Stimulated activated CD8-positive, alpha-beta memory T cell treated with anti-CD3 and anti-CD28 coated beads, Interleukin-15, amount 100 ng/mL, for 48 hours (primary cell): Measurements from ENCODE around the gene CHAF1B.

Source experiments
- DNase-seq, 2 donors: peaks; one replicate each; pipeline ENCODE4 v3.0.0-alpha.2; 2020; ENCODE audit warnings: low read depth in 2 of 2

Gene CHAF1B

DNA sequence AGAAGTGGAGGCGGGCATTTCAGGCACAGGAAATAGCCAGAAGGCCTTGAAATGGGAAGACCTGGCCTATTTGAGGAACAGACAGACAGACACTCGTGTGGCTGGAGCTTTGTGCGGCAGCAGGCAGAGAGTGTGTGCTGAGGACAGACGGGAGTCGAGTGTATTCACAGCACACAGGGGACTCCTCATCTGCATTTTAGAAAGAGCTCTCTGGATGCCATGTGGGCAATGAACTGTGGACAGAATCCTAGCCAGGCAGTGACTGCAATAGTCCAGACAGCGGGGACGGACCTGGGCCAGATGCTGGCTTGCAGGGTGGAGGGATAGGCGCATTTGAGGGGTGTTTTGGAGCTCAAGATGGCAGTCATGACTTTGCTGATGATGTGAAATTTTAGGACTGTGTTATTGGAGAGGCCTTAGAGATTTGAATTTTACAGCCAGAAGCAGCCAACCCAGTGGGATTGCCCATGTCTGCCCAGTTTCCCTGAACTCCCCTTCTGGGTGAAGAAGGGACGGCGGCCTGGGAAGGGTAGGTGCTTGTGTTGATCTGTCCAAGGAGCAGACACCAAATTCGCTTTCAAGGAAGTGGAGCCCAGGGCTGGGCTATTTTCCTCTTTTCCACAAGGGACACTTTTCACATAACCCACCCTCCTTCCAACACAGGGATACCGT lies 43.7 kb downstream of the CHAF1B start:
- DNase-seq, result no peak

DNA sequence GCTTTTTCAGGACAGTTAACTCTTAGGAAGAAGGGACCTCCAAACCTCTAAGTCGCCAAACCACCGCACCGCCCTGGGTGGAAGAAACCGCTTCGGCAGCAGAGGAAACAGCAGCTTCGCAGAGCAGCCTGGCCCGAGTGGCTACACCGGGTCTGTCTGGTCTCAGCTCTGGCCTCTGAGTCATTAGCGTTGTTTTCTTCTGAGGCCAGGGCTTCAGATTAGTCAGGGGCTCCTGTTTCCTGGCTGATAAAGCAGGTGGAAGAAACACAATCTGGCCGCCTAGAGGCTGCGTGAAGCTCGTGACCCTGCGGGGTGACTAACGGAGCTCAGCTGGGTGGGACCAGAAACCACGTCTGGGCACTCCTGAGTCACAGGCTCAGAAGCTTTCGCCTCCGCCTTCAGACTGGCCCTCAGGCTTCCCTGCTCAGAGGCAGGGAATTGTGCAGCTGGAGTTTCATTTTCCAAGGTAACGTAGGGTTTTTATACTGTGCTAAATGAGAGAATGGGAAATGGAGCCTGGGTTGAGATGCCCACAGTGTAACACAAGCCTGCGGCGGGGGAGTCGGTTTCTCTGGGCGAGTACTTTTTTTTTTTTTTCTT lies 44.9 kb downstream of the CHAF1B start:
- DNase-seq, result peak; percentile 75 to 81

DNA sequence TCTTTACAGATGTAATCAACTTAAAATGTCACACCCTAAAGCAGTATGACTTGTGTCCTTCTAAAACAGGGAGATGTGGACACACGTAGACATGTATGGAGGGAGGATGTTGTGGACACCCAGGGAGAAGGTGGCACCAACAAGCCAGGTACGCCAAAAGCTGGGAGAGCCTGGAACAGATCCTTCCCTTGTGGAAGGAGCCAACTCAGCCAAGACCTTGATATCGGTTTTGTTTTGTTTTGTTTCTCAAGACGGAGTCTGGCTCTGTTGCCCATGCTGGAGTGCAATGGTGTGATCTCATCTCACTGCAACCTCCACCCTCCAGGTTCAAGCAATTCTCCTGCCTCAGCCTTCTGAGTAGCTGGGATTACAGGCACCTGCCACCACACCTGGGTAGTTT lies 45.6 kb downstream of the CHAF1B start:
- DNase-seq, result no peak

DNA sequence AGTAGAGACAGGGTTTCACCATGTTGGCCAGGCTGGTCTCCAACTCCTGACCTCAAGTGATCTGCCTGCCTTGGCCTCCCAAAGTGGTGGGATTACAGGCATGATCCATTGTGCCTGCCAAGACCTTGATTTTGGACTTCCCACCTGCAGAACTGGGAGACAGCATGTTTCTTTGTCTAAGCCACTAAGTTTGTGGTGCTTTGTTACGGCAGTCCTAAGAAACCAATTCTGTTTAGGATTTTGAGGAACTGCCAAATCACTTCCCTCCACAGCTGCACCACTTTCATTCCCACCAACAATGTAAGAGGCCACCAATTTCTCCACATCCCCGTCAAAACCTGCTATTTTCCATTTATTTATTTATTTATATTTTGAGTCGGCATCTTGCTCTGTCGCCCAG lies 46.1 kb downstream of the CHAF1B start:
- DNase-seq, result no peak

DNA sequence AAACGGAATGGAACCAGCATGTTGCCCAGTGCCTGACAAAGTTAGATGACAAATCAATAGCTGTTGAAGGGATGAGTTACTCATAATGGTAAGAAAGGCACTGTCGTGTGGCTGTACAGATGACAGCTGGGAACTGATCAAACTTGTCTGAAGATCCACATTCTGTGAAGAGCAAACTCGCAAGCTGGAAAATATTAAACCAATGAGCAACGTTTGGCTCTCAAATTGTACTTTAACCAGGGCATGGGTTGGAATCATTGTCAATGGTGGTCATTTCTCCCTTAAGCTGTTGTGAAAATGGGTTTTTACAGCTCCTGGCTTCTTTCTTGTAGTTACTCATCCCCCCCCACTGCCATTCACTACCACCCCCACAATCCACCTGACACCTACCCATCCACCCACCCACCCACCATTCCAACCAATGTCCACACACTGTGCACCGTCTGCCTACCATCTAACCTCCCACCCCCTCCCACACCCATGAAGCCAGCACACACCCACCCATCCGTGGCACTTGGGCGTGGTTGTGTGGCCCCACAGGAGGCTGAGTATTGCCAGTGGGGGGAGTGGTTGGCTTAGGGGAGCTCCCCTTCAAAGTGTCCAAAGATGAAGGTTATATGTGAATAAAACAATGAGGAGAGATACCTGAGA lies 48.0 kb downstream of the CHAF1B start:
- DNase-seq, result no peak

DNA sequence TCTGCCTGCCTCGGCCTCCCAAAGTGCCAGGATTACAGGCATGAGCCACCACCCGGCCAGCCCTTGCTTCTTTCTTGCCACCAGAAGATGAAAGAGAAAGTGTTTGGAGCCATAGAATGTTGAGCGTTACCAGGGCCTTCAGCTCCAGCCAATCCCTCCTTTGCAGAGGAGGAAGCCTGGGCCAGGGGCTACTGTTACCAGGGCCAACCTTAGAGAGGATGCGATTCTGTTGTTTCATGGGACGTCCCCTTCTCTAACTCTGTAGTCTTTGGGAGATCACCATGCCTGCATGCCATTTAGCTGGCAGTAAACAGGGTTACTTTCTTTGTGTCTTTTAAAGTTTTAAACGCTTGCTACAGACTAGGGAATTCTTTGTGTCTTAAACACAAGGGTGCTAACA lies 49.0 kb downstream of the CHAF1B start:
- DNase-seq, result no peak

DNA sequence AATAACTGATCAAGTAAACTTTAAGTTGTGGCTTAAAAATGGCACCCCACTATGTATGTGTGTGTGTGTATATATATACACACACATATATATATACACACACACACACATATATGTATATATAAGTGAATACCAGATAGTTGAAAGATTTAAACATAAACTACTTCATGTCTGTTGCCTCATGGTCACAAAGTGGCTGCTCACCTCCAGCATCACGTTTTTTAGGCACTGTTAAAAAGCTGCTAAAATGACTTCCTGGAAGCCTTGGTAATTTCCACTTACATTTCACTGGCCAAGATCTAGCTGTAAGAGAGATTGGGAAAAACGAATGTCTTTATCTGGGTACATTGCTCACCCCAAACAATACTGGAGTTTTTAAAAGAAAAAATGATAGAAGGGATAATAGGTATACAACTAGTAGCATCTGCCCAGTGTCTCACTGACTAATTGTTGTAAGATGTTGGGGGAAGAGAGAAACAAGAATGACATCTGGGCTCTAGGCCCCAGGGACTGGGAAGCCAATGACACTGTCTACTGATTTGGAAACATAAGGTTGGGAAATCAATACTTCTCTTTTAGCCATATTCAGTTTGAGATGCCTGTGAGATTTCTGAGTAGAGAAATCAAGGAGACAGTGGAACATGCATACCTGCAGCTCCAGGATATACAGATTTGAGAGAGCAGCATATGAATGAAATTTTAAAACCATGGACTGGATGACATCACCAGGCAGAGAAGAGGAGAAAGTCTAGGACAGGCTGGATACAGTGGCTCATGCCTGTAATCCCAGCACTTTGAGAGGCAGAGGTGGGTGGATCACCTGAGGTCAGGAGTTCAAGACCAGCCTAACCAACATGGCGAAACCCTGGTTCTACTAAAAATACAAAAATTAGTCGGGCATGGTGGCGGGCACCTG lies 51.9 kb downstream of the CHAF1B start:
- DNase-seq, result no peak

DNA sequence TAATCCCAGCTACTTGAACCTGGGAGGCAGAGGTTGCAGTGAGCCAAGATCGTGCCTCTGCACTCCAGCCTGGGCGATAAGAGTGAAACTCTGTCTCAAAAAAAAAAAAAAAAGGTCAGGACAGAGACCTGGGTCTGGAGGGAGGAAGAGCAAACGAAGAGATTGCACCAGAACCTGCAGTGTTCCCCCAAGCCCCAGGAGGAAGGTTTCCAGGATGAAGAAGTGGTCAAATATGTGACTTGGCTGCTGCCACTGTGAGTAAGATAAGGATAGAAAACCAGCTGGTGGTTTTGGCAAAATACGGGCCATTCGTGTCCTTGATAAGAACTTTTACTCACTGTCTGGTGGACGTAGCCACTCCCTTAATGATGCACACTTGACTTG lies 52.5 kb downstream of the CHAF1B start:
- DNase-seq, result no peak

DNA sequence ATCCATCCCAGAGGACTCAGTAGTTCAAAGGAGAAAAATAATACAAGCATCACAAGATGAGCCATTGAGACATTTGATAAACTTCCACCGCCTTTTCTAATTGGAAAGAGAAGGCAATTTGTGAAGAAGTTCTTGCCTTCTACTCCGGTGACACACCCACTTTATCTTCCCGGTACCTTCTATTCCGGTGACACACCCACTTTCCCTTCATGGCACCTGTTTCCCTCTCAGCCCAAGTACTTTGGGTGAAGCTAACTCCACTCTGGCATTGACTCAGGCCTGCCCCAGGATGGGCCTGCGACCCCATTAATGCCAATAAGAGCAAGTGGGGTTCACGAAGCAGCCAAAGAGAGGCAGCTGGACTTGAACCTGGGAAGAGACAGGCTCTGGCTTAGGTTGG lies 56.5 kb downstream of the CHAF1B start:
- DNase-seq, result no peak

DNA sequence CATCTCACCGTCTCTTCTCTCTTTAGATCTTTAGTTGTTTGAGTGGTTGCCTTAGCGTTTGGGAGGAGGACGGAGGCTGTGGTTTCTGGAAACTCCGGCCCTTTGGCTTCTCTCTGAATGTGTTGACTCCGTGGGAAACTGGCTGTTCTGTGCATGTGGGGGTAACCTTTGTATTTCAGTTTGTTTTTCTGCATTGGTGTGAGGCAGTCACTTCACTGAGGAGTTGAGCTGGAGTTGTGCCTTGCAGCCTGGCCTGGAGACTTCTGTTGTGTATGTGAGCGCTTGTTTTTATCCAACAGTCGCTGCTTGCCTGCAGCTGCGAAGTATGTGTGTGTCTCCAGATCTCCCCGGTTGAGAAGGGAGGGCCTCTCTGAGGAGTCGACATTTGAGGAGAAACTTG lies 61.1 kb downstream of the CHAF1B start:
- DNase-seq, result no peak

DNA sequence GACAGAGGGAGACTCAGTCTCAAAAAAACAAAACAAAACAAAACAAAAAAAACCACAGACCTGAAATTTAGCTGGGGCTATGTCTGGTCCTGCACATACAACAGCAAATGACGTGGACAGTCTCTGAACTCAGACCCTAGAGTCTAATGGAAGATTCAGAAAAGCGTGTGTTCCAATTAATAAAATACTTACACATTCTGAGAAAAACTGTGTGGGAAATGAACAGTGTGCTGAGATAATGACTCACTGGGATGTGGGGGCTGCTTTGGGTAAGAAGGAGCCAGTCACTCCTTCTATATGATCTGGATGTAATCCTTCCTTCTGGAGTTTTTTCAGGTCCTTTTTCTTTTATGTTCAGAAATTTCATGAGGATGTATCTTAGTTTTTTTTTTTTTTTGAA lies 65.3 kb downstream of the CHAF1B start:
- DNase-seq, result no peak

DNA sequence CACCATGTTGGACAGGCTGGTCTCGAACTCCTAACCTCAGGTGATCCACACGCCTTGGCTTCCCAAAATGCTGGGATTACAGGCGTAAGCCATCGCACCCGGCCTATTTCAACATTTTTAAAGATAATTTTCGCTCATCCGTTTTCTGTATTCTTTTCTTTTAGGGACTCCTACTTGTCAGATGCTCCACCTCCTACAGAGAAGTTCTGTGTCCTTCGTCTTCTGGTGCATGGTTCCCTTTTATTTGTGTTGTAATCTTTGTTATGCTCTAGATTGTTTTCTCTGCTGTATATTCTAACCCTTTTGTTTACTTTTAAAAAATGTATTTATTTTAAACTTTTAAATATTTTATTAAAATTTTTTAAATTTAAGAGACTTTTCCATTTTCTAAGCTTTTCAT lies 66.3 kb downstream of the CHAF1B start:
- no peak for DNase-seq

DNA sequence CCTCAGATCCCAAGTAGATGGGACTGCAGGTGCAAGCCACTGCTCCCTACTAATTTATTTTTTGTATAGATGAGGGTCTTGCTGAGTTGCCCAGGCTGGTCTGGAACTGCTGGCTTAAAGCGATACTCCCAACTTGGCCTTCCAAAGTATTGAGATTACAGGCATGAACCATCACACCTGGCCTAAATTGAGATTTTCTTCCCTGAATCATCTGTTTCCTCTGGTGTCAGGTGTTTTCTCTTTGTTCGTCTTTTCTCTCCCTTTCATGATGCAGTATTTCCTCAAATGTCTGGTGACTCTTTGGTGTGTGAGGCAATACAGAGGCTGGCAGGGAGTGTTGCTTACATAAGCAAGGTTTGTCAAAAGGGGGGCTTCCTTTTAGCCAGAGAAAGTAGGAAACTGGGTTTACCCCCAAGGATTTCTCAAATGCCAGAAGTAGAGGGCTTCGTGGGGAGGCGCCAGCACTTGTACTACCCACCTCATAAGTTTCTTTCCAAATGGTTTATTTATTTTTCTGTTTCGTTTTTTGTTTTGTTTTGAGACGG lies 67.2 kb downstream of the CHAF1B start:
- DNase-seq, result no peak

DNA sequence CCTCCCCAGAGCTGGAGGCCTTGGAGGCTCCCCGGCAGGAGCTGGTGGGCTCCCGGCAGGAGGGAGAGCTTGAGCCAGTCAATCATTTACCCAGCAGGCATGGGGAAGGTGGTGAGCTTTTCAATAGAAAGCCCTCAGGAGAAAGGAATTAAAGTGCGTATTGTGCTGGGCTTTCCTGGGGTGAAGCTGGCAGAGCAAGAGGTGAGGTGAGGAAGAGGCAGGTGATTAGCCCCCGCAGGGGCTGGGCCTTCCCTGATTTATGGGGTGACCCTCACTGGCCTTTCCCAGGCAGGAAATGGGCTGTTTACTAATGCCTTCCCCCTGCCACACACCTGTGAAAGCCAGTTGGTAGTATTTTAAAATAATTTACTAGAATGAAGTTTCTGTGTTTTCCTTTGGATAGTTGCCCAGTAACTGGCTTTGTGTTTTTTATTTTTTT lies 68.9 kb downstream of the CHAF1B start:
- DNase-seq, result no peak

DNA sequence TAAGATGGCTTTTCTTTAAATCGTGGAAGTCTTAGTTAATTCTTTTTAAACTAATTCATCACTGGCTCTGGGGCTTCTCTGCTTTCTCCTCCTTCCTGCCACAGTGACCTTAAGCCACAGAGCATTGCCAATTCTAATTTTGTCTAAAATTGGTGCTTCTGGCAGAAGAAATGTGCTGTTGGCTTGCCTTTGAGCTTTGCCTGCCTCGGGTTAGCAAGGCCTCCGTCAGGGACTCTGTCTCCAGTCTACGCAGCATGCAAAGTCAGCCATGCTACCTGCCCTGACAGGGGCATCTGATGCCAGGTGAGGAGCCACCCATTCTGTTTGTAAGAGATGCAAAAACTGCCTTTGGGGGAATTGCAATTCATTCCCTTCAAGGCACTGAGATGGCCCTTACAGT lies 69.5 kb downstream of the CHAF1B start:
- no peak for DNase-seq

DNA sequence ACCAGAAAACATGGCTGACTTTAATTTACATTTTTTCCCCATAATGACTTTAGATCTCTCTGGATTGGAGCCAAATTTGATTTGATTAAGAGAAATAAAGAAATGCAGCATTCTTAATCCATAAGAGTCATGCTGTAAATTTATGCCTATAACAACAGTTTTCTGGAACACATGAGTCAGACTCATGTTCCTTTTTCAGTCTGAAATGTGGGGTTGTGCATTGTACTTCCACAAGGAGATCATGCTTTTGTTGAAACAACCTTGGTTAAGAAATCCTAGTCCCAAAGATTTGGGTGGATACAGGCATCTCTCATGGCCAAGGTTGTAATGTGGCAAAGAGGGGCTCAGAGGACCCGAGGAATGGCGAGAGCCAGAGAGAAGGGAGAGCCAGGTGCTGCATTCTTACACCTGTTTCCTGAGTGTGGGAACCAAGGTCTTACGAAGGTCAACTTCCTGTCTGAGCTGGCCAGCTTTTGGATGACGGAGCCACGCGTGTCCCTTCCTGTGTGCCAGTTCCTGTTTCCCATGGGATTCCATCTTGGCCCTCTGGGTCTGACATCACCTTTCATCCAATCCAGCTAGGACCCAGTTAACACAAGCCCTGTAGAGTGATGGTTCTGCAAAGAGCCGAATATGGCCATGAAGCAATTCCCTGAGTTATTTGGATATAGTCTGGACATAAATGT lies 71.7 kb downstream of the CHAF1B start:
- no peak for DNase-seq

DNA sequence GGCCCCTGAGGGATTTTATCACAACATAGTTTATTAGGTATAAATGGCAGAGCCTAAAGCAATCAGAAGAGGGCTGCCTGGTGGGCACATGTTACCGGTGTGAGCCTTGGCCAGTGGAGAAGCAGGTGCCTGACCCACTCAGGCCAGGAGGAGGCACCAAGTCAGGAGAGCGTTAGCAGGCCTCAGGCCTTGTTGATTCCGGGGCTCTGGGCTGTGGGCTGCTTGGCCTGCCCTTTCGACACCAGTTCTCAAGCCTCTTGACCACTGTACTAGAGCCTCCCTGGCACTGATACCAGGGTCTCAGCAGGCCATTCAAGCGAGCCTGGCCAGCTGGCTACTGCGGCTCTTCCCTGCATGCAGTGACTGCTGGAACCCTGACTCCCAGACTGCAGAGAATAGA lies 73.9 kb downstream of the CHAF1B start:
- DNase-seq, result no peak

DNA sequence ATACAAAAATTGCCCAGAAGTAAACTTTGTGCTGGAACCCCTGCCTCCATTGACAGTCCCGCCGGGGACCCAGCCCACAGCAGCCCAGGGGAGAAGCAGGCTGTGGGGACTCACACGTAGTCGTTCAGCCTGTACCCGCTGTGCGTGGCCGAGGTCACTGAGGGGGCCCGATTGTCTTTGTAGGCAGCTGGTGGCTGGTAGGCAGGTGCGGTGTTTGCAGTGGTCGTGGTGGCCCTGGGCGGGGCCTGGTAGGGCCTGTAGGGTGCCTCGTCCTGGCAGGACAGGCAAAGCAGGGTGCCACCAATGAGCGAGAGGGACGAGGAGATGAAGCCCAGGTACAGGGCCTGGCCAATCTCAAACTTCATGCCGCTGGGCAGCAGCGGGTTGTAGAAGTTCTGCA lies 75.7 kb downstream of the CHAF1B start:
- DNase-seq, result no peak

DNA sequence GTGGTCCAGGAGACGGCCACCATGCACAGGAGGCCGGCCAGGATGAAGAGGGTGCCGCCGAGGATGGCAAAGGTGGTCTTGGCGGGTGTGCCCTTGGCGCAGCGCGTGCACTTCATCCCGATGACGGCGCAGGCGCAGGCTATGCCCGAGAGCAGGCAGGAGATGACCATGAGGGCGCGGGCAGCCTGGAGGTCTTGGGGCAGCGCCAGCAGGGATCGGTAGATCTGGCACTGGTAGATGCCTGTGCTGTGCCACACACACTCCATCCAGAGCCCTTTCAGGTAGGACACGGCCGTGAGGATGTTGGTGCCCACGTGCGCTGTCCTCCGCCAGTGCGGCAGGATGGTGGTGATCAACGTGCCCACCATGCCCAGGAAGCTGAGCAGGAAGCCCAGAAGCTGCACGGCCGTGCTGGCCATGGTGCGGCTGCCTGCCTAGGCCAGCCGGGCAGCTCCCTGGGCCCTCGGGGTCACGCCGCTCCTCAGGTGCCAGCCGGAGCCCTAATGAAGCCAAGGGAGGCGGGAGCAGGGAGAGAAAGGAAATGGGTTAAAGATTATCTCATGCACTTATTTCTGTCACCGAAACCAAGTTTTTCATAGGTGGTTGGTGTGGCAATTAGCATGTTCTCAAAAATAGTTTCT lies 76.2 kb downstream of the CHAF1B start:
- DNase-seq, result no peak

DNA sequence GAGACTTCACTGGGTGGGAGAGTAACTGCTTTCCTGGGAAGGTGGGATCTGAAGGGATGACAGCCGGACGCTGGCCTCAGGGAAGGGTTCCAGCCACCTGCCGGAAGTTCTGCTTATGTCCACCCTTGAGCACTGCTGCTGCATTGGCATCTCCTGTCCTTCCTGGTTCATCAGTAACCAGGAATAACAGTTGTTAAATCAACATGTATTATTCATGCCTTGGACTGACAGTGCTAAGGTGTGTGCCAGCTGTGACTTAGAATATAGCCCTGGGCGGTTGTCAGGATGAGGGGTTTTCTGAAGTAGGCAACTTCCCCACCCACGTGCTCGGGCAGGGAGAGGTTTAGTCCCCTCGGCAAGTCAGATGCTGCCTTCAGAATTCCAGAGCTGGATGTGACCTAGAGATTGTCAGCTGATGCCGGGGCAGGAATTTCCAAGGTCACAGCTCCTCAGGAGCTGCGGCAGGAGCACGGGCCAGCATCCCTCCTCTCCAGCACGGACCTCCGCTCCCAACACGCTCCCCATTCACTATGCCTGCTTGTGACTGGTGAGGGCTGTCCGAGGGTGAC lies 76.8 kb downstream of the CHAF1B start:
- DNase-seq, result no peak

DNA sequence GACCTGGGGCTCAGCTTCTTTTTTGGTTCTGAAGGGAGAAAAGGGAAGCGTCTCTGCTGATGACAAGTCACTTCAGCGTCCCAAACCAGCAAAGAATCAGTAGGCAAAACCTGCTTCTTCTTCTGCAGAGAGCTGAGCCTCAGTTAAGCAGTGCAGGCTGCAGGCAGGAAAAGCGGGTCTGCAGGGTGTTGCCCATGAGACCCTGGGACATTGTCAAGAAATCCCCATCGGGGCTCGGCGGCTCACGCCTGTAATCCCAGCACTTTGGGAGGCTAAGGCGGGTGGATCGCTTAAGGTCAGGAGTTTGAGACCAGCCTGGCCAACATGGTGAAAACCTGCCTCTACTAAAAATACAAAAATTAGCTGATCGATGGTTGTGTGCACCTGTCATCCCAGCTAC lies 78.0 kb downstream of the CHAF1B start:
- no peak for DNase-seq
